CD4-positive, alpha-beta T cell treated with Interleukin-21 for 1 hour (primary cell): ENCODE measurements around the gene LDB2.

Source experiments
- DNase-seq: peaks from one replicate; pipeline ENCODE4 v3.0.0-alpha.2; 2020

Gene LDB2

GRCh38 chr4:16752150-16752549 is 146.3 kb downstream of the LDB2 start:
- DNase-seq: no peak

- no peak for DNase-seq
Measured at GRCh38 chr4:16750882-16751642, 147.4 kb downstream of the LDB2 start.

DNA sequence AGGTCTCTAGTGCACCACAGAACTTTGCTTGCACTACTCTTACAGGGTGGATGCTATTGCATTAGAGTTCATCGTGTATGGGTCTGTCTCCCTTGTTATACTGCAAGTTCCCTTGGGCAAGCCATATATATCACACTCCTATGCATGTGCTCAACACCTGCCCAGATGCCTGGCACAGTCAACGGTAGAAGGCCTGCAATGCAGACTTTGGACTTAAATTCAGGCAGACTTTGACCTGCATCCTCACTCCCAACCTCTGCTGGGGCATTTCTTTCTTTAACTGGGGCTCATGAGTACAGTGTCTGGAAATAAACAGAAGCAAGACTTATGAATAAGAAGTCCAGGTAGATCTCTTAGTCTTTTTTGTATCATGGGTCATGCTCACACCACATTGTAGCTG is 148.2 kb downstream of the LDB2 start:
- DNase-seq: no peak

- no peak for DNase-seq
Measured at GRCh38 chr4:16745887-16746286, 152.6 kb downstream of the LDB2 start.

GRCh38 chr4:16745009-16745635 is 153.3 kb downstream of the LDB2 start:
- DNase-seq: no peak

DNA sequence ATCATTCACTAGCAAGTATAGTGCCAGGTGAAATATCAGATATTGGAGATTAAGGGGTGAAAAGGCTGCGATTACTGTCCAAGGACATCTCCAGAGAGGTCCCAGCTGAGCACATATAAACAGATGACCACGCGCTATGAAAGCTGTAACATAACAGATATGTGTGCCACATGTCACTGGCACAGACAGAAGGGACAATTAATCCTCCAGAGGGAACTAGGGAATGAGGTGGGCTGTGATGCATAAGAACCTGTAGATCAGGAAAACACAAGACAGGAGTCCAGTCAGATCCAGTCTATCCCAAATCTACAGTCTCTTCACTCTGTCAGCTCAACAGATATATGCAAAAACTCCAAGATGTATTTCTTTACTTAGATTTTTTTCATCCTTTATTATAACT is 157.2 kb downstream of the LDB2 start:
- DNase-seq: no peak

DNA sequence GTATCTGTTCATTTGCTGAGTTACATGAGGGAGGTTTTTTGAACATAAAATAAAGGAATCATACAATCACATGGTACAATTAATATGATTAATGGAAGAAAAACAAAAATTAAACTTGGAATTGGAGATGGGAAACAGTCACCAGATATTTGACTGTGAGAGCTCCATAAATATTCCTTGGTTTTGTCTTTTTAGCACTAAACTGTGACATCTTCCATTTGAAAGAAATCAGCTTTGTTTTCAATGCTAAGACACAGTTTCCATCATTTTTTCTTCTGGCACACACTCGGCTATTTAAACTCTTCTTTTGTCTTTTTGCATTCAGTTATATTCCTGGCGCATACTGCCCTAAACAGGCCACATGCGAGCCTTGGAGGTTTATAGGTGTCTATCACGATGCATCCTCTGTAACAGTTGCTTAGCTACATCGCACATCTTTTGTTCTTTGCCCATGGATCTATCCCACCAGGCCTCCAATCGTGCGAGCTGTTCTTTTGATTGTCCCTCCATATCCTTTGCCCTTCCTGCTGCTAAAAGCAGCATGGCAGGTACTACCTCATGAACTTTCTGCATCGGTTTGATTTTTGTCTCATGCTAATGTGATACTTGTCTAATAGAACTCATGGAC is 158.3 kb downstream of the LDB2 start:
- DNase-seq: no peak

GRCh38 chr4:16738558-16738957 is 159.9 kb downstream of the LDB2 start:
- DNase-seq: no peak

- DNase-seq: no peak
Measured at GRCh38 chr4:16733509-16733908, 164.9 kb downstream of the LDB2 start.

DNA sequence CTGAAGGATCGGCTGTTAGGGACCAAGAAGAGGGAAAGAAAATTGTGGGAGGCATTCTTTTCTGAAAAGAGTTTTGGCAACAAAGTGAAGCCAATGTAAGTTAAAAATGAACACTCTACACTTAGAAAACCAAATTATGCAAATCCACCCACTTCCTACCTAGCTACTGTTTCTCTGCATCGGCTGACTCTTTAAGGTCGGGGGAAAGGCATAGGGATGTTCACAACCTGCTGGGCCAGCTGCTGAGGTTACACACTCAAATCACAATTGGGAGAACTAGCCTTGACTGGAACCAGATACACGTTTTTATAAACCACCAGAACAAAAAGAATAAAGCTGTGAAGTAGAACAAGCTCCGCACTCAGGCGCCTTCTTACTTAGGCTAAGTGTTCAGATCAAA is 165.7 kb downstream of the LDB2 start:
- DNase-seq: no peak

GRCh38 chr4:16731776-16732380 is 166.6 kb downstream of the LDB2 start:
- no peak for DNase-seq

- no peak for DNase-seq
Measured at GRCh38 chr4:16730522-16731205, 167.8 kb downstream of the LDB2 start.

GRCh38 chr4:16729336-16729735 is 169.1 kb downstream of the LDB2 start:
- no peak for DNase-seq

GRCh38 chr4:16728849-16729248 is 169.6 kb downstream of the LDB2 start:
- DNase-seq: no peak

GRCh38 chr4:16728111-16728510 is 170.3 kb downstream of the LDB2 start:
- no peak for DNase-seq

- DNase-seq: no peak
Measured at GRCh38 chr4:16727218-16727617, 171.2 kb downstream of the LDB2 start.

DNA sequence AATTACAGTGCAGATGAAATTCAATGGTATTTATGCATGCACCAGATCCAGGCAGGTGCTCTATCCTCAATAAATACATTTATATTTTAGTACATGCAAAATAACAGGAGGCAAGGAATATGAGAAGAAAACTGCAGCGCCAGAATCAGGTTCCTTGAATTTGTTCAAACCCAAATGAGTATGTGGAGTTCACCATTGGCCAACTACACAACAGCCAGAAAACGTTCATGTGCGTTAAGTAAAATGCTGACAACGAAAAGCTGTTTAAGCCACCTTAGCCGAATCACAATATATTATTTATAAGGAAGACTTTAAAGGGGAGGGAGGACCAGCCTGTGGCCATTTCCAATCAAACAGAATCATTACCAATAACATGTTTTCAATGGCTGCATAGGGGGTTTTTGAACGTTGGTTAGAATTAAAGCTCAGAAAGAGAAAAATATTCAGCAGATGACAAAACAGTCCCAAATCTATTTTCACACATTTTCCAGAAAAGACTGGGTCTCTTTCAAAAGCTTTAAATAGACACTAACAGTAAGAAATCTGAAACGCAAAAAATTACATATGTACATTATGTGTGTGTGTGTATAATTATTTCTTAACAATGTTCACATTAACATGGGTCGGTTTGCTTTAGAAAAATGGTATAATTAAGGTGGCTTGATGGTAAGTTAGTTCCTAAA is 171.9 kb downstream of the LDB2 start:
- DNase-seq: no peak

DNA sequence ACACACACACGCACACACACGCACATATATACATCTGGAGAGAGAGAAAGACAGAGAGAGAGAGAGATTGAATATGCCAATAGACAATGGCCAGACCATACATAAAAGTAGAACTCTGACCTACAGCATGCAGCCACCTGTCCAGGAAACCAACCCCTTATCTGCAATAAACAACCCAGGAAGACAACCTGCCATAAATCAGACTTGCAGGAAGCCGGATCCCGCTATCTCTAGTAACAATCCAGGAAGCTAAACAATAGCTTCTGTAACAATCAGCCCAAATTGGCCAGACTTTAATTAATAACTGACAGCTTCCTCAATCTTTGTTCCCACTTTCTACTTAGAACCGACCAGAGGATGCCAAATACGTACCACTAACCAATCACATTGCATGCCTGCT is 173.2 kb downstream of the LDB2 start:
- DNase-seq: no peak

- no peak for DNase-seq
Measured at GRCh38 chr4:16722416-16722815, 176.0 kb downstream of the LDB2 start.

DNA sequence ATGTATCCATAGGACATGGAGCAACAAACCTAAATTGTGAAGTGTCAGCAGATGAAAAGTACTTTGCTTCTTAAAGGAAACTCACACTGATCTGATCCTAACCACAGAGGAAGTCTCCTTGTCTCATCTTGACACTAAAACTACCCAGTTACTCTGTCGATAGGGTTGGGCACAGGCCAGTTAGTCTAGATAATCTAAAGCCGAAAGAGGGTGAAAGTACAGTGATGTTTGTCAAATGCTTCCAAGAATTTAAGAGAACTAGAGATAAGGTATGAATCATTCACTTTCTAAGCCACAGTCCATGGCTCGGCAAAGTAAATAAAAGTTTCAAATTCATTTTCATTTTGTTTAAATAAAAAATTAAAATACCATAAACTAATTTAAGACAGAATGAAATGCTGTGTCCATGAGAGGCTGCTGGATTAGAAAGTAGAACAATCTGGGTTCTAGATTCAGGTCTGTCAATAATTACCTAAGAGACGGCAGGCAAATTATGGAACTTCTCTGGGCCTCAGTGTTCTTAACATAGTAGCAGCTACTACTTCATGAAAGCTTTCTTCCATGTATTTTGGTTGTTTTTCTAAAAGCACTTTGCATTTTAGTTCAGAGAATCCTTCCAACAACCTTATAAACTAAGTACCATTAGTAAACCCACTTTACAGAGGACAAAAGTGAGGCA is 176.7 kb downstream of the LDB2 start:
- DNase-seq: no peak

DNA sequence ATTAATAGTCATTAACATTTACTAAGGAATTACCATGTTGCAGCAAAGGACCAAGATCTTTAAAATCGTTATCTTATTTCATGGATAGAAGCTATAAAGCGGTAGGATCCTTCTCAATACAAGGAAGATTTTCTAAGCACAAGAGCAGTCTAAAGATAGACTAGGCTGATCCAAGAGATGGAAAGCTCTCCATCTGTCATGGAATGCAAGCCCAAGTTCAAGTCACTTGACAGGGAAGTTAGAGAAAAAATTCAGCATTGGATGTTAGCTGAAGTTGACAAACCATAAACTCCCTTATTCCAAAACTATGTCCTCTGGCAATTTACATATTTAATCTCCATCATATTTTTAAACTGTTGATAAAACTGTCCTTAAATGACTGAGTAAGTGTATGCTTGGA is 177.7 kb downstream of the LDB2 start:
- DNase-seq: no peak
